M059J (cell line): ENCODE data around the gene TEKT4. TPM values are rescaled to one million over a fixed set of nuclear protein-coding genes. Genes with fewer than 3 reads are reported as not detected.
A peak's percentile ranks its signal among the peaks of the same experiment; 100 is the strongest.
"Not testable (repeated sequence)": the region's sequence is repeated elsewhere in the genome, so short reads cannot be mapped to it uniquely, and the experiment has no call there.

ENCODE experiments used
- DNase-seq: peaks from one replicate; pipeline ENCODE4 v3.0.0-alpha.2; 2012; ENCODE audit warnings: low read depth
- total RNA-seq: library from RNA; depleted of rRNA; stranded (reverse); fragments of >200 nt; shearing (Covaris generic); gene quantifications from 2 replicates; pipeline ENCODE4 v1.2.3, GENCODE V29; 2014; rRNA removed

The TEKT4 gene
- total RNA-seq, 1 experiment from 2014 or later: not detected

GRCh38 chr2:94875820-94876522, 4.7 kb downstream of the TEKT4 start:
- DNase-seq: no peak

GRCh38 chr2:94876523-94876863, 5.3 kb downstream of the TEKT4 start:
- no peak for DNase-seq

GRCh38 chr2:94877129-94877528, 5.9 kb downstream of the TEKT4 start:
- no peak for DNase-seq

- DNase-seq: not testable (repeated sequence)
These were observed 7.3 kb downstream of the TEKT4 start for GRCh38 chr2:94878575-94878974.

- DNase-seq: no peak
These were observed 8.2 kb downstream of the TEKT4 start for GRCh38 chr2:94879314-94879981.

GRCh38 chr2:94879982-94880377, 8.8 kb downstream of the TEKT4 start:
- no peak for DNase-seq

GRCh38 chr2:94880507-94880906, 9.3 kb downstream of the TEKT4 start:
- DNase-seq: no peak

- DNase-seq: no peak
These were observed 9.8 kb downstream of the TEKT4 start for GRCh38 chr2:94881070-94881469.

GRCh38 chr2:94890234-94890633, 19.0 kb downstream of the TEKT4 start:
- no peak for DNase-seq

- DNase-seq: peak; percentile 53
These were observed 24.0 kb downstream of the TEKT4 start for GRCh38 chr2:94895273-94895672.

GRCh38 chr2:94906976-94907375, 35.7 kb downstream of the TEKT4 start:
- DNase-seq: not testable (repeated sequence)

- peak; percentile 24 for DNase-seq
These were observed 52.0 kb downstream of the TEKT4 start for GRCh38 chr2:94923196-94923595.

GRCh38 chr2:94924999-94925398, 53.8 kb downstream of the TEKT4 start:
- DNase-seq: not testable (repeated sequence)

Other genes with a start within 250 kb of the TEKT4 start
- gene MAL, start 154.3 kb downstream of the TEKT4 start, total RNA-seq: 11.3 and 14.7 TPM in 2 replicates